Ascending aorta (tissue), 2 donors: Measurements from ENCODE around the gene ZNF468. TPM values are rescaled to one million over a fixed set of nuclear protein-coding genes. Genes with fewer than 3 reads are reported as not detected.
"Not testable (repeated sequence)": the region's sequence is repeated elsewhere in the genome, so short reads cannot be mapped to it uniquely, and the experiment has no call there.

Experiments used
- DNase-seq, 2 donors: peaks; one replicate each; pipeline ENCODE4 v3.0.0-alpha.2; 2019; ENCODE audit warnings: low spot score in 2 of 2
- H3K27ac ChIP-seq, 2 donors: fragments of 200-600 bp; sonication (generic); one replicate each; pipeline ENCODE4 v1.5.1; 2016 to 2017; ENCODE audit warnings: mild to moderate bottlenecking in 1 of 2
- H3K27me3 ChIP-seq: fragments of 200-600 bp; sonication (generic); one replicate; pipeline ENCODE4 v1.5.1; 2017
- H3K36me3 ChIP-seq, 2 donors: fragments of 200-600 bp; sonication (generic); one replicate each; pipeline ENCODE4 v1.5.1; 2016
- H3K4me1 ChIP-seq, 2 donors: fragments of 200-600 bp; sonication (generic); one replicate each; pipeline ENCODE4 v1.5.1; 2016 to 2017; ENCODE audit warnings: mild to moderate bottlenecking in 1 of 2
- H3K4me3 ChIP-seq, 2 donors: fragments of 200-600 bp; sonication (generic); one replicate each; pipeline ENCODE4 v1.5.1; 2016 to 2017; ENCODE audit warnings: mild to moderate bottlenecking in 1 of 2
- H3K9me3 ChIP-seq, 2 donors: fragments of 200-600 bp; sonication (generic); one replicate each; pipeline ENCODE4 v1.5.1; 2016
- intact Hi-C: fragments of 100-400 bp; cut with DNase I; formaldehyde crosslinking; loops from one replicate; pipeline ENCODE4 v1.15.1; 2023
- total RNA-seq: library from RNA; depleted of rRNA; stranded (reverse); fragments of >200 nt; gene quantifications from one replicate; pipeline ENCODE4 v1.1.0, GENCODE V29; 2016
- TF ChIP-seq, protein P1 (sequence below), 3 experiments: fragments of 200-600 bp in 2 of 3; fragments of 450-650 bp in 1 of 3; sonication (generic) in 2 of 3; IDR thresholded peaks; one replicate each; pipeline ENCODE4 v1.5.1; 2016 to 2019; ENCODE audit warnings: antibody characterized with exemption in 3 of 3, mild to moderate bottlenecking in 1 of 3, moderate library complexity in 1 of 3

The ZNF468 gene
- total RNA-seq, 1 donor from 2014 or later, result 5.2 TPM

DNA sequence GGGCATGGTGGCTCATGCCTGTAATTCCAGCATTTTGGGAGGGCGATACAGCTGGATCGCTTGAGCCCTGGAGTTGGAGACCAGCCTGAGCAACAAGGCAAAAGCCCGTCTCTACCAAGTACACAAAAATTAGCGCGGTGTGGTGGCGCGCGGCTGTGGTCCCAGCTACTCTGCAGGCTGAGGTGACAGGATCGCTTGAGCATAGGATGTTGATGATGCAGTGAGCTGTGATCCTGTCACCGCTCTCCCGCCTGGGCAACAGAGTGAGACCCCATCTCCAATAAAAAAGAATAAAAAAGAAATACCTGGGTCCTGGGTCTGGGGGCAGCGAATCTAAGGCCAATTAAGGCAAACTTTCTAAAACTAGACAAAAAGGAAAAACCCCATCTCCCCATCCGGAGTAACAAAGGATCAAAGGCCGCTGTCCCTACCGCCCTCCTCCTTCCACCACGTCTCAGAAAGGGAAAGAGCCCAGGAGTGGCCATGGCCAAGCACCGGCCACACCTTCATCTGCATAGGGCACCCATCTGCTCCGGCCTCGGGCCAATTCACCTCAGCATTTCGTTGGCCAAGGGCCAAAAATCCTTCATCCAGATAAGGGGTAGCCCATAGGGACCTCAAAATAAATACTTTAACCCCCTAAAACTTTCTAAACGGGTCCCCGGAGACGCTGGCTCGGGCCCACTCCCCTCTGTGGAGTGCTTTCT, 39.2 kb upstream of the ZNF468 start:
- Histone ChIP-seq H3K4me1 (peaks cover 5 to 10% of the 10 kb centered on the region in 2 donors), H3K9me3 (no peaks in the 10 kb centered on the region), H3K36me3 (peaks cover 0 to 6% of the 10 kb centered on the region in 2 donors), H3K4me3 (peak overlapping the region; percentile 77 to 93), H3K27ac (peak overlapping the region; percentile 92 to 94), H3K27me3 (no peaks in the 10 kb centered on the region)
- intact Hi-C loops, result loop anchor here (1.0 to 5.0 kb wide), 8 partner anchors 27 to 600 kb away; partner anchors contain the start of genes ZNF160, ZNF480, ZNF611 and ZNF816
- TF ChIP-seq, protein P1, sequence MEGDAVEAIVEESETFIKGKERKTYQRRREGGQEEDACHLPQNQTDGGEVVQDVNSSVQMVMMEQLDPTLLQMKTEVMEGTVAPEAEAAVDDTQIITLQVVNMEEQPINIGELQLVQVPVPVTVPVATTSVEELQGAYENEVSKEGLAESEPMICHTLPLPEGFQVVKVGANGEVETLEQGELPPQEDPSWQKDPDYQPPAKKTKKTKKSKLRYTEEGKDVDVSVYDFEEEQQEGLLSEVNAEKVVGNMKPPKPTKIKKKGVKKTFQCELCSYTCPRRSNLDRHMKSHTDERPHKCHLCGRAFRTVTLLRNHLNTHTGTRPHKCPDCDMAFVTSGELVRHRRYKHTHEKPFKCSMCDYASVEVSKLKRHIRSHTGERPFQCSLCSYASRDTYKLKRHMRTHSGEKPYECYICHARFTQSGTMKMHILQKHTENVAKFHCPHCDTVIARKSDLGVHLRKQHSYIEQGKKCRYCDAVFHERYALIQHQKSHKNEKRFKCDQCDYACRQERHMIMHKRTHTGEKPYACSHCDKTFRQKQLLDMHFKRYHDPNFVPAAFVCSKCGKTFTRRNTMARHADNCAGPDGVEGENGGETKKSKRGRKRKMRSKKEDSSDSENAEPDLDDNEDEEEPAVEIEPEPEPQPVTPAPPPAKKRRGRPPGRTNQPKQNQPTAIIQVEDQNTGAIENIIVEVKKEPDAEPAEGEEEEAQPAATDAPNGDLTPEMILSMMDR (IDR thresholded peaks at IDR 0.05), result no peak
- no peak for DNase-seq

DNA sequence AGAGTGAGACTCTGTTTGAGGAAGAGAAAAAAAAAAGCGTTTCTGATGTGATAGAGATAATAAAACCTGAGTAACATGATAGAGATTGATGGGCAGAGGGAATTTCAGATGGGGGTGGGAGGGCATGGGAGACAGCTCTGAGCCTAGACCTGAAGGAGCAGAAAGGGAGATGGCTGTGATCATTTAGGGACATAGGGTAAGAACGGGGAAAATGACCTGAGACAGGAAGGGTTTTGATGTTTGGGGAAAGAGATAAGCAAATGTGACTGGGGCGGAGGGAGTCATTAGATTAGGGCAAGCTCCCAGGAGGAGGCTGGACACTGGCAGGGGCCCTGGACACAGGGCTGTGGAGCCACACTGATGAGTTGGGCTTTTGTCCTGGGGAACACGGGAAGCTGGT, 33.9 kb upstream of the ZNF468 start:
- Histone ChIP-seq H3K27me3 (no peaks in the 10 kb centered on the region), H3K4me3 (no peak overlapping the region), H3K9me3 (no peaks in the 10 kb centered on the region), H3K27ac (no peak overlapping the region), H3K4me1 (peaks cover 0 to 1% of the 10 kb centered on the region in 2 donors), H3K36me3 (peaks cover 23 to 37% of the 10 kb centered on the region in 2 donors)
- intact Hi-C loops, result no loop called here
- TF ChIP-seq, protein P1 (IDR thresholded peaks at IDR 0.05), result no peak
- DNase-seq, result no peak

DNA sequence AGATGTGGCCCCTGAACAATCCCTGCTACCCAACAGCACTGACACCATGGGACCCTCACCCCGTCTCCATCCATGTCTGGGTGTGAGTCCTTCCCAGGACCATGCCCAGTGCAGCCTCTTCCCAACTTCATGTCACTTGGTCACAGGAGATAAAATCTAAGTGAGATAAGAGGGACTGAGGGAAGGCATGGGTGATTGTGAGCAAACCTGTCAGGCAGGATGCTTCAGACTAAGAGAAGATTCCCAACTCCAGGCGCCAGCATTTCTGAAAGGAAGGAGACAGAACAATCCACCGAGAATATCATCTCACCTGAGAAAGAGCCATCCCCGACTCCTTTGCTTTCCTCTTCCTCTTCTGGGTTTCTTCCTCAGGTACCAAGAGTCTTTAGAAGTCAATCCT, 32.5 kb upstream of the ZNF468 start:
- no peak for DNase-seq
- no peaks in the 10 kb centered on the region for H3K4me1 ChIP-seq
- peaks cover 33 to 51% of the 10 kb centered on the region in 2 donors for H3K36me3 ChIP-seq
- TF ChIP-seq, protein P1 (IDR thresholded peaks at IDR 0.05), result no peak
- no peaks in the 10 kb centered on the region for H3K27me3 ChIP-seq
- H3K9me3 ChIP-seq, result peaks cover 0 to 1% of the 10 kb centered on the region in 2 donors
- intact Hi-C loops, result no loop called here
- no peak overlapping the region for H3K27ac ChIP-seq
- H3K4me3 ChIP-seq, result no peak overlapping the region

DNA sequence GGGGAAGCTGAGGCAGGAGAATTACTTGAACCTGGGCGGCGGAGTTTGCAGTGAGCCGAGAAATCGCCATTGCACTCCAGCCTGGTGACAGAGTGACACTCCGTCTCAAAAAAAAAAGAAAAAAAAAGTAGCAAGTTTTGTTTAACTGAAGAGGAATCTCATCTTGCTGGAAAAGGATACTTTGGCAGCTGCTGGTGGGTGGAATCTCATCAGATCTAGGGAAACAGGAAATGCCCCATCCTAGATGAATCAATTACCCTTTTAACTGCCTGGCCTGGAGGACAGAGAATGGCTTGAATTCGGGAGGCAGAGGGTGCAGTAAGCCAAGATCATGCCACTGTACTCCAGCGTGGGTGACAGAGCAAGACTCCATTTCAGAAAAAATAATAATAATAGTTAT, 31.7 kb upstream of the ZNF468 start:
- intact Hi-C loops, result no loop called here
- TF ChIP-seq, protein P1 (IDR thresholded peaks at IDR 0.05), result no peak
- Histone ChIP-seq H3K4me3 (no peak overlapping the region), H3K36me3 (peaks cover 42 to 59% of the 10 kb centered on the region in 2 donors), H3K9me3 (peaks cover 0 to 7% of the 10 kb centered on the region in 2 donors), H3K27me3 (no peaks in the 10 kb centered on the region), H3K4me1 (no peaks in the 10 kb centered on the region), H3K27ac (no peak overlapping the region)
- DNase-seq, result no peak

DNA sequence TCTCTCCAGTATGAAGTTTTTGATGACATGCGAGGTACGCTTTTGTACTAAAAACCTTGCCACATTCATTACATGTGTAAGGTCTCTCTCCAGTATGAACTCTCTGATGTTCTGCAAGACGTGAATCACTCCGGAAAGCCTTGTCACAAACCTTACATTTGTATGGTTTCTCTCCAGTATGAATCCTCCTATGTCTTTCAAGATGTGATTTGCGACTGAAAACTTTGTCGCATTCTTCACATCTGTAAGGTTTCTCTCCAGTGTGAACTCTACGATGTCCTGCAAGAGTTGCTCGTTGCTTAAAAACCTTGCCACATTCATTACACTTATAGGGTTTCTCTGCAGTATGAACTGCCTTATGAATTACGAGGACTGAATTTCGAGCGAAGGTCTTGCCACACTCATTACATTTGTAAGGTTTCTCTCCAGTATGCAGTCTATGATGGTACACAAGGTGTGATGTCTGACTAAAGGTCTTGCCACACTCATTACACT, 23.5 kb upstream of the ZNF468 start:
- H3K27ac ChIP-seq, result no peak overlapping the region
- no peak for DNase-seq
- H3K4me1 ChIP-seq, result no peaks in the 10 kb centered on the region
- TF ChIP-seq, protein P1 (IDR thresholded peaks at IDR 0.05), result no peak
- peaks cover 65 to 77% of the 10 kb centered on the region in 2 donors for H3K36me3 ChIP-seq
- no peak overlapping the region for H3K4me3 ChIP-seq
- intact Hi-C loops, result no loop called here
- H3K9me3 ChIP-seq, result peaks cover 14 to 73% of the 10 kb centered on the region in 2 donors
- no peaks in the 10 kb centered on the region for H3K27me3 ChIP-seq

DNA sequence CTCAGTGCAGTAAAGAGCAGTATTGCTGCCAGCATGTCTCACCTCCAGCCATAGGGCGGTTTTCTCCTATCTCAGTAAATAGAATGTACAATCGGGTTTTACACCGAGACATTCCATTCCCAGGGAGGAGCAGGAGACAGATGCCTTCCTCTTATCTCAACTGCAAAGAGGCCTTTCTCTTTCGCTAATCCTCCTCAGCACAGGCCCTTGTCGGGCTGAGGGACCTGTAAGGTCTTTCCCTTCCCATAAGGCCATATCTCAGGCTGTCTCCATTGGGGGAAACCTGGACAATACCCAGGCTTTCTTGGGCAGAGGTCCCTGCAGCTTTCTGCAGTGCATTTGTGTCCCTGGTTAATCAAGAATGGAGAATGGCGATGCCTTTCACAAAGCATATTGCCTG, 15.6 kb upstream of the ZNF468 start:
- intact Hi-C loops, H3K36me3 ChIP-seq, H3K4me1 ChIP-seq, DNase-seq, H3K27ac ChIP-seq, H3K4me3 ChIP-seq, H3K27me3 ChIP-seq: not testable (repeated sequence)
- peaks cover 0 to 15% of the 10 kb centered on the region in 2 donors for H3K9me3 ChIP-seq
